ENCODE results near the gene EPHA3. TPM values are rescaled to one million over a fixed set of nuclear protein-coding genes. Genes with fewer than 3 reads are reported as not detected.

EPHA3 gene
- total and polyA plus RNA-seq, 2 donors (not counting 3 experiments of a cell fraction or from before 2014, with no cell fraction given), result not detected

DNA sequence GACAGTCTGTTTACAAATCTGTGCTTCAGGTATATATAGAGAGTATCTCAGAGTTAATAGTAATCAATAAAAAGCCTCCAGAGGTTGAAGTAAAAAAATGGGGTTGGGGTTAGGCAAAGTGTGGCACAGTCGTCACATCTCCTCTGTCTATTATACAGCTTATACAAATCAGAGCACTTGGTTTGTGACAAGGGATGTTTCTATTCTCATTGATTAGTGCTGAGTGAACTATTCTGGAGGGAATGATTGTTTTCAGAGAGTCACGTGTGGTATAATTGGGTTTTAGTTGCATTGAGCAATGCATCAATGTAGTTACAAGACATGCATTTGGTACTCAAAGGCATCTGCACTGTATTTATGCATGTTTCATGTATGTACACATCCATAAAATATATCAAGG lies 172.9 kb downstream of the EPHA3 start:
- POLR2A ChIA-PET, result no interaction called here
- H3K79me2 ChIP-seq (ENCODE audit: control insufficient read depth, insufficient read depth, low read length), result no peaks in the 10 kb centered on the region
- H3K4me2 ChIP-seq (ENCODE audit: insufficient read depth, low read length), result no peak overlapping the region
- no peak overlapping the region for H3K4me3 ChIP-seq (replicated peaks in 1 of 3; ENCODE audit: insufficient read depth in 1 of 3, low read depth in 1 of 3, low read length in 3 of 3)
- no peaks in the 10 kb centered on the region for H3K27me3 ChIP-seq (ENCODE audit: control insufficient read depth in 2 of 2, insufficient read depth in 2 of 2, low read length in 2 of 2)
- no peaks in the 10 kb centered on the region for H3K4me1 ChIP-seq (ENCODE audit: control insufficient read depth, extremely low read depth, insufficient read depth, low read length)
- FAIRE-seq (no peak), DNase-seq (ENCODE audit: low read depth, low spot score) (no peak)
- no TSS peak for BruUV-seq (replicated peaks)
- H3K9me3 ChIP-seq (replicated peaks; ENCODE audit: control insufficient read depth, insufficient read depth, low read length), result no peaks in the 10 kb centered on the region
- H2AFZ ChIP-seq (ENCODE audit: low read depth, low read length), result no peak overlapping the region
- intact Hi-C loops (cut with micrococcal nuclease), result no loop called here
- no peaks in the 10 kb centered on the region for H4K20me1 ChIP-seq (replicated peaks; ENCODE audit: control insufficient read depth, extremely low read depth, insufficient read depth, low read length)
- dilution Hi-C loops (cut with MboI; ENCODE audit: extremely low pct_ligation_motif_present, low sequenced_read_pairs), result no loop called here
- TF ChIP-seq, protein P1, sequence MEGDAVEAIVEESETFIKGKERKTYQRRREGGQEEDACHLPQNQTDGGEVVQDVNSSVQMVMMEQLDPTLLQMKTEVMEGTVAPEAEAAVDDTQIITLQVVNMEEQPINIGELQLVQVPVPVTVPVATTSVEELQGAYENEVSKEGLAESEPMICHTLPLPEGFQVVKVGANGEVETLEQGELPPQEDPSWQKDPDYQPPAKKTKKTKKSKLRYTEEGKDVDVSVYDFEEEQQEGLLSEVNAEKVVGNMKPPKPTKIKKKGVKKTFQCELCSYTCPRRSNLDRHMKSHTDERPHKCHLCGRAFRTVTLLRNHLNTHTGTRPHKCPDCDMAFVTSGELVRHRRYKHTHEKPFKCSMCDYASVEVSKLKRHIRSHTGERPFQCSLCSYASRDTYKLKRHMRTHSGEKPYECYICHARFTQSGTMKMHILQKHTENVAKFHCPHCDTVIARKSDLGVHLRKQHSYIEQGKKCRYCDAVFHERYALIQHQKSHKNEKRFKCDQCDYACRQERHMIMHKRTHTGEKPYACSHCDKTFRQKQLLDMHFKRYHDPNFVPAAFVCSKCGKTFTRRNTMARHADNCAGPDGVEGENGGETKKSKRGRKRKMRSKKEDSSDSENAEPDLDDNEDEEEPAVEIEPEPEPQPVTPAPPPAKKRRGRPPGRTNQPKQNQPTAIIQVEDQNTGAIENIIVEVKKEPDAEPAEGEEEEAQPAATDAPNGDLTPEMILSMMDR (IDR thresholded peaks at IDR 0.05; ENCODE audit: extremely low read depth in 1 of 2, insufficient read depth in 1 of 2, low read depth in 1 of 2, low read length in 2 of 2), result no peak
- no peaks in the 10 kb centered on the region for H3K36me3 ChIP-seq (ENCODE audit: control insufficient read depth in 2 of 2, extremely low read depth in 1 of 2, insufficient read depth in 2 of 2, low read length in 2 of 2)
- no peak overlapping the region for H3K27ac ChIP-seq (ENCODE audit: insufficient read depth, low read depth, low read length)
- no peak overlapping the region for H3K9ac ChIP-seq (replicated peaks; ENCODE audit: extremely low read depth, insufficient read depth, low read length)
- CTCF ChIA-PET, result no interaction called here
- H3K9me1 ChIP-seq (replicated peaks; ENCODE audit: control insufficient read depth, extremely low read depth, insufficient read depth, low read length), result no peaks in the 10 kb centered on the region

DNA sequence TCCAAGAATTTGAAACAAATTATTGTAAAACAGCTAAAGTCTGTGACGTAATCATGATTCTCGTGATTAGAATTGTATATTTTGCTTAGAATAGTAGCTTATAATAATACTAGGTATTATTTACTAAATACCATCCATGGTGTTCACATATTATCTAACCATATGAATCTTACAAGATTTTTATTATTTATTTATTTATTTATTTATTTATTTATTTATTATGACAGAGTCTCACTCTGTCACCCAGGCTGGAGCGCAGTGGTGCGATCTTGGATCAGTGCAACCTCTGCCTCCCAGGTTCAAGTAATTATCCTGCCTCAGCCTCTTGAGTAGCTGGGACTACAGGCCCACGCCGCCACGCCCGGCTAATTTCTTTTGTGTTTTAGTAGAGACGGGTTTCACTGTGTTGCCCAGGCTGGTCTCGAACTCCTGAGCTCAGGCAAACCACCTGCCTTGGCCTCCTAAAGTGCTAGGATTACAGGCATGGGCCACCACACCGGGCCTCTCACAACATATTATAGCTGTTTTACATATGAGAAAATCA lies 173.5 kb downstream of the EPHA3 start:
- H4K20me1 ChIP-seq (replicated peaks; ENCODE audit: control insufficient read depth, extremely low read depth, insufficient read depth, low read length), result no peaks in the 10 kb centered on the region
- H3K27me3 ChIP-seq (ENCODE audit: control insufficient read depth in 2 of 2, insufficient read depth in 2 of 2, low read length in 2 of 2), result no peaks in the 10 kb centered on the region
- no peak overlapping the region for H3K4me3 ChIP-seq (replicated peaks in 1 of 3; ENCODE audit: insufficient read depth in 1 of 3, low read depth in 1 of 3, low read length in 3 of 3)
- H2AFZ ChIP-seq (ENCODE audit: low read depth, low read length), result no peak overlapping the region
- H3K79me2 ChIP-seq (ENCODE audit: control insufficient read depth, insufficient read depth, low read length), result no peaks in the 10 kb centered on the region
- no TSS peak for BruUV-seq (replicated peaks)
- H3K9ac ChIP-seq (replicated peaks; ENCODE audit: extremely low read depth, insufficient read depth, low read length), result no peak overlapping the region
- H3K27ac ChIP-seq (ENCODE audit: insufficient read depth, low read depth, low read length), result no peak overlapping the region
- no peaks in the 10 kb centered on the region for H3K4me1 ChIP-seq (ENCODE audit: control insufficient read depth, extremely low read depth, insufficient read depth, low read length)
- no peak for TF ChIP-seq FOS (IDR thresholded peaks at IDR 0.05; ENCODE audit: borderline replicate concordance, insufficient read depth, low read length)
- no peak for TF ChIP-seq MYC (IDR thresholded peaks at IDR 0.05; ENCODE audit: low read depth, low read length)
- TF ChIP-seq, protein P1 (IDR thresholded peaks at IDR 0.05; ENCODE audit: extremely low read depth in 1 of 2, insufficient read depth in 1 of 2, low read depth in 1 of 2, low read length in 2 of 2), result no peak
- TF ChIP-seq, protein P2, sequence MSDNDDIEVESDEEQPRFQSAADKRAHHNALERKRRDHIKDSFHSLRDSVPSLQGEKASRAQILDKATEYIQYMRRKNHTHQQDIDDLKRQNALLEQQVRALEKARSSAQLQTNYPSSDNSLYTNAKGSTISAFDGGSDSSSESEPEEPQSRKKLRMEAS (IDR thresholded peaks at IDR 0.05; ENCODE audit: insufficient read depth, insufficient read length), result no peak
- ChIA-PET POLR2A (no interaction called here), CTCF (no interaction called here)
- H3K9me1 ChIP-seq (replicated peaks; ENCODE audit: control insufficient read depth, extremely low read depth, insufficient read depth, low read length), result no peaks in the 10 kb centered on the region
- DNase-seq (ENCODE audit: low read depth, low spot score) (no peak), FAIRE-seq (no peak)
- H3K9me3 ChIP-seq (replicated peaks; ENCODE audit: control insufficient read depth, insufficient read depth, low read length), result no peaks in the 10 kb centered on the region
- dilution Hi-C loops (cut with MboI; ENCODE audit: extremely low pct_ligation_motif_present, low sequenced_read_pairs), result no loop called here
- no peaks in the 10 kb centered on the region for H3K36me3 ChIP-seq (ENCODE audit: control insufficient read depth in 2 of 2, extremely low read depth in 1 of 2, insufficient read depth in 2 of 2, low read length in 2 of 2)
- intact Hi-C loops (cut with micrococcal nuclease), result no loop called here
- no peak overlapping the region for H3K4me2 ChIP-seq (ENCODE audit: insufficient read depth, low read length)
